Stimulated activated naive CD8-positive, alpha-beta T cell treated with anti-CD3 and anti-CD28 coated beads, Interleukin-15, amount 100 ng/mL, for 72 hours (primary cell): Measurements from ENCODE around the gene PRSS50.
"Not testable (repeated sequence)": the region's sequence is repeated elsewhere in the genome, so short reads cannot be mapped to it uniquely, and the experiment has no call there.

Experiments used
- ATAC-seq: fragments of 150-1000 bp; cut with Tn5 transposase; 2 replicates; pipeline ENCODE4 v1.10.0; 2021; ENCODE audit warnings: mild to moderate bottlenecking, moderate library complexity
- DNase-seq, 2 donors: peaks; one replicate each; pipeline ENCODE4 v3.0.0; 2021 to 2022
- H3K27ac Mint-ChIP-seq, 2 donors: one replicate each; pipeline ENCODE4 v1.8.0; 2022; ENCODE audit warnings: mild to moderate bottlenecking in 2 of 2, mixed read lengths in 2 of 2, moderate library complexity in 2 of 2
- H3K27me3 Mint-ChIP-seq: one replicate; pipeline ENCODE4 v1.8.0; 2022; ENCODE audit warnings: mixed read lengths
- H3K4me1 Mint-ChIP-seq: one replicate; pipeline ENCODE4 v1.8.0; 2022; ENCODE audit warnings: mild to moderate bottlenecking, mixed read lengths
- H3K4me3 Mint-ChIP-seq, 2 donors: one replicate each; pipeline ENCODE4 v1.8.0; 2022; ENCODE audit warnings: mild to moderate bottlenecking in 2 of 2, mixed read lengths in 2 of 2, moderate library complexity in 1 of 2
- H3K9me3 Mint-ChIP-seq, 2 donors: one replicate each; pipeline ENCODE4 v1.8.0; 2022; ENCODE audit warnings: mixed read lengths in 2 of 2

The PRSS50 gene

GRCh38 chr3:46717447-46718231, at the start of gene PRSS50:
PRSS50 (minus strand) TSS chr3:46717869; CDS start chr3:46717824, 45 bp downstream.
- DNase-seq (peak in 1 of 2 donors; percentile 41), ATAC-seq (peak; percentile 63)
- no peaks in the 10 kb centered on the region for H3K9me3 Mint-ChIP-seq
- H3K27ac Mint-ChIP-seq: peak within 1 kb of the TSS in 1 of 2 donors; percentile 75
- peaks cover 25% of the 10 kb centered on the region for H3K27me3 Mint-ChIP-seq
- no peak within 1 kb of the TSS for H3K4me3 Mint-ChIP-seq
- no peaks in the 10 kb centered on the region for H3K4me1 Mint-ChIP-seq

GRCh38 chr3:46764206-46764605, 46.5 kb upstream of the PRSS50 start:
- DNase-seq: no peak
- peaks cover 3% of the 10 kb centered on the region for H3K27me3 Mint-ChIP-seq
- H3K9me3 Mint-ChIP-seq: peaks cover 23 to 47% of the 10 kb centered on the region in 2 donors
- ATAC-seq: no peak
- H3K4me3 Mint-ChIP-seq: no peak overlapping the region
- H3K4me1 Mint-ChIP-seq: no peaks in the 10 kb centered on the region
- no peak overlapping the region for H3K27ac Mint-ChIP-seq

GRCh38 chr3:46763178-46763577, 45.5 kb upstream of the PRSS50 start:
- Mint-ChIP-seq H3K9me3 (peaks cover 23 to 38% of the 10 kb centered on the region in 2 donors), H3K27me3 (no peaks in the 10 kb centered on the region), H3K27ac (no peak overlapping the region), H3K4me1 (no peaks in the 10 kb centered on the region), H3K4me3 (no peak overlapping the region)
- ATAC-seq: no peak
- no peak for DNase-seq

- H3K9me3 Mint-ChIP-seq: peaks cover 23 to 25% of the 10 kb centered on the region in 2 donors
- ATAC-seq: no peak
- no peak overlapping the region for H3K27ac Mint-ChIP-seq
- H3K27me3 Mint-ChIP-seq: no peaks in the 10 kb centered on the region
- no peaks in the 10 kb centered on the region for H3K4me1 Mint-ChIP-seq
- no peak for DNase-seq
- no peak overlapping the region for H3K4me3 Mint-ChIP-seq
Observed at GRCh38 chr3:46759239-46760167, 41.8 kb upstream of the PRSS50 start.

- no peak overlapping the region for H3K27ac Mint-ChIP-seq
- H3K4me3 Mint-ChIP-seq: no peak overlapping the region
- DNase-seq (no peak), ATAC-seq (no peak)
- peaks cover 8% of the 10 kb centered on the region for H3K4me1 Mint-ChIP-seq
- peaks cover 0 to under 1% of the 10 kb centered on the region in 2 donors for H3K9me3 Mint-ChIP-seq
- H3K27me3 Mint-ChIP-seq: no peaks in the 10 kb centered on the region
Observed at GRCh38 chr3:46756642-46757041, 39.0 kb upstream of the PRSS50 start.

- ATAC-seq (no peak), DNase-seq (no peak)
- Mint-ChIP-seq H3K9me3 (no peaks in the 10 kb centered on the region), H3K27ac (no peak overlapping the region), H3K27me3 (no peaks in the 10 kb centered on the region), H3K4me1 (peaks cover 8% of the 10 kb centered on the region), H3K4me3 (no peak overlapping the region)
Observed at GRCh38 chr3:46755646-46756045, 38.0 kb upstream of the PRSS50 start.

- H3K4me3 Mint-ChIP-seq, DNase-seq, H3K4me1 Mint-ChIP-seq, H3K27ac Mint-ChIP-seq, H3K27me3 Mint-ChIP-seq, H3K9me3 Mint-ChIP-seq: not testable (repeated sequence)
- ATAC-seq: peak; percentile 83
Observed at GRCh38 chr3:46753127-46753526, 35.5 kb upstream of the PRSS50 start.

GRCh38 chr3:46750555-46751038, 32.9 kb upstream of the PRSS50 start:
- Mint-ChIP-seq H3K9me3 (no peaks in the 10 kb centered on the region), H3K27ac (no peak overlapping the region), H3K4me1 (peaks cover 8% of the 10 kb centered on the region), H3K4me3 (no peak overlapping the region), H3K27me3 (no peaks in the 10 kb centered on the region)
- DNase-seq (no peak), ATAC-seq (no peak)

- no peak for ATAC-seq
- Mint-ChIP-seq H3K4me3 (no peak overlapping the region), H3K9me3 (no peaks in the 10 kb centered on the region), H3K27me3 (no peaks in the 10 kb centered on the region), H3K4me1 (peaks cover 8% of the 10 kb centered on the region), H3K27ac (no peak overlapping the region)
- no peak for DNase-seq
Observed at GRCh38 chr3:46749129-46749528, 31.5 kb upstream of the PRSS50 start.

GRCh38 chr3:46748170-46748569, 30.5 kb upstream of the PRSS50 start:
- Mint-ChIP-seq H3K4me3 (no peak overlapping the region), H3K27ac (no peak overlapping the region), H3K9me3 (no peaks in the 10 kb centered on the region), H3K27me3 (no peaks in the 10 kb centered on the region), H3K4me1 (peaks cover 4% of the 10 kb centered on the region)
- ATAC-seq: no peak
- DNase-seq: no peak

- Mint-ChIP-seq H3K27me3 (no peaks in the 10 kb centered on the region), H3K27ac (peak overlapping the region in 1 of 2 donors; percentile 6), H3K4me1 (no peaks in the 10 kb centered on the region), H3K4me3 (no peak overlapping the region), H3K9me3 (no peaks in the 10 kb centered on the region)
- DNase-seq: no peak
- ATAC-seq: no peak
Observed at GRCh38 chr3:46746711-46747110, 29.0 kb upstream of the PRSS50 start.

- Mint-ChIP-seq H3K27me3 (no peaks in the 10 kb centered on the region), H3K27ac (no peak overlapping the region), H3K4me3 (no peak overlapping the region), H3K9me3 (no peaks in the 10 kb centered on the region), H3K4me1 (no peaks in the 10 kb centered on the region)
- ATAC-seq (no peak), DNase-seq (no peak)
Observed at GRCh38 chr3:46742992-46743585, 25.4 kb upstream of the PRSS50 start.

- not testable (repeated sequence) for H3K27ac Mint-ChIP-seq, H3K27me3 Mint-ChIP-seq, H3K9me3 Mint-ChIP-seq, H3K4me3 Mint-ChIP-seq, ATAC-seq, H3K4me1 Mint-ChIP-seq, DNase-seq
Observed at GRCh38 chr3:46739565-46739964, 21.9 kb upstream of the PRSS50 start.

GRCh38 chr3:46737329-46737731, 19.7 kb upstream of the PRSS50 start:
- Mint-ChIP-seq H3K4me1 (no peaks in the 10 kb centered on the region), H3K27ac (no peak overlapping the region), H3K9me3 (no peaks in the 10 kb centered on the region), H3K4me3 (no peak overlapping the region), H3K27me3 (peaks cover 8% of the 10 kb centered on the region)
- DNase-seq (no peak), ATAC-seq (no peak)

GRCh38 chr3:46736006-46736872, 18.6 kb upstream of the PRSS50 start:
- Mint-ChIP-seq H3K4me3 (no peak overlapping the region), H3K4me1 (no peaks in the 10 kb centered on the region), H3K27me3 (peaks cover 8% of the 10 kb centered on the region), H3K27ac (peak overlapping the region in 1 of 2 donors; percentile 77), H3K9me3 (no peaks in the 10 kb centered on the region)
- DNase-seq (no peak), ATAC-seq (no peak)
